T-helper 17 cell (primary cell): ENCODE measurements around the gene FGF18. TPM values are rescaled to one million over a fixed set of nuclear protein-coding genes. Genes with fewer than 3 reads are reported as not detected.
A peak's percentile ranks its signal among the peaks of the same experiment; 100 is the strongest.

ENCODE experiments used
- ATAC-seq: fragments of 150-1000 bp; cut with Tn5 transposase; 2 replicates; pipeline ENCODE4 v1.10.0; 2021; ENCODE audit warnings: mild to moderate bottlenecking, moderate library complexity
- DNase-seq, 3 donors: peaks; one replicate each; pipeline versions ENCODE4 v3.0.0 to v3.0.0-alpha.2; 2020 to 2021
- H3K9me3 ChIP-seq: one replicate; pipeline ENCODE4 v1.7.0; 2013; ENCODE audit warnings: low read length, mild to moderate bottlenecking; ENCODE audit not compliant: control insufficient read depth, poor library complexity, severe bottlenecking
- H3K27ac Mint-ChIP-seq: one replicate; pipeline ENCODE4 v1.8.0; 2022; ENCODE audit warnings: mild to moderate bottlenecking, moderate library complexity, mixed read lengths
- H3K27me3 Mint-ChIP-seq: one replicate; pipeline ENCODE4 v1.8.0; 2022; ENCODE audit warnings: mixed read lengths
- H3K36me3 Mint-ChIP-seq: one replicate; pipeline ENCODE4 v1.8.0; 2022; ENCODE audit warnings: low read depth, mixed read lengths
- H3K4me1 Mint-ChIP-seq: one replicate; pipeline ENCODE4 v1.8.0; 2022; ENCODE audit warnings: mild to moderate bottlenecking, mixed read lengths
- H3K4me3 Mint-ChIP-seq: one replicate; pipeline ENCODE4 v1.8.0; 2022; ENCODE audit warnings: mild to moderate bottlenecking, moderate library complexity, mixed read lengths
- total RNA-seq, 4 donors: library from RNA in 2 of 4; stranded (reverse) in 2 of 4; gene quantifications; one replicate each; pipeline ENCODE4 v1.2.3 and lab custom pipeline; 2022 to 2026

The FGF18 gene
- total RNA-seq, 2 donors from 2014 or later: 0.44 to 0.50 TPM

- no peak for DNase-seq
- no peak for ATAC-seq
- Mint-ChIP-seq H3K36me3 (no peaks in the 10 kb centered on the region), H3K27me3 (peaks cover 25% of the 10 kb centered on the region), H3K4me1 (no peaks in the 10 kb centered on the region), H3K27ac (no peak overlapping the region), H3K4me3 (no peak overlapping the region)
- no peaks in the 10 kb centered on the region for H3K9me3 ChIP-seq
Observed at GRCh38 chr5:171445644-171446516, 26.4 kb downstream of the FGF18 start.

- no peak for ATAC-seq
Observed at GRCh38 chr5:171447226-171447625, 27.8 kb downstream of the FGF18 start.

DNA sequence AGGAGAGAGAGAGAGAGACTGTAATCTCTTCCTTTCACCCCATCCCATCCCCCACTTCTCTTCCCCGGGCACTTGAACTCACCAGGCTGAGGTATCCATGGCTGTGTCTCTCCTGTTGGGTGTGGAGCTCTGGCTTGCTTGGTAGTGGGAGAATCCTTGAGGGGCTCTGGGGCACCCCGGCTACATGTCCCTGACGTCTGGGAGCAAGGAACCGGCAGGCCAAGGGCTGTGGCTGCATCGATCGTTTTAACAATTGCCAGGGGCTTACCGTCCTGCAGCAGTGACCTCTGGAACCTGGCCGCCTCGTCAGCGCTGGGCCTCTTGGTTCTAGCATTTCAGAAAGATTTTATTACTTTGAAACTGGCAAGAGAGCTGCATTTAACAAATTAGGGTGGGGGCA is 30.0 kb downstream of the FGF18 start:
- Mint-ChIP-seq H3K4me3 (no peak overlapping the region), H3K4me1 (peaks cover 5% of the 10 kb centered on the region), H3K36me3 (peaks cover 4% of the 10 kb centered on the region), H3K27ac (no peak overlapping the region), H3K27me3 (peaks cover 53% of the 10 kb centered on the region)
- DNase-seq (no peak), ATAC-seq (no peak)
- H3K9me3 ChIP-seq: no peaks in the 10 kb centered on the region

More at GRCh38 chr5:171447226-171447625, 27.8 kb downstream of the FGF18 start:
- no peak overlapping the region for H3K4me3 Mint-ChIP-seq
- peaks cover 5% of the 10 kb centered on the region for H3K4me1 Mint-ChIP-seq
- H3K9me3 ChIP-seq: no peaks in the 10 kb centered on the region
- no peak overlapping the region for H3K27ac Mint-ChIP-seq
- DNase-seq: no peak
- peaks cover 2% of the 10 kb centered on the region for H3K36me3 Mint-ChIP-seq
- H3K27me3 Mint-ChIP-seq: peaks cover 35% of the 10 kb centered on the region

DNA sequence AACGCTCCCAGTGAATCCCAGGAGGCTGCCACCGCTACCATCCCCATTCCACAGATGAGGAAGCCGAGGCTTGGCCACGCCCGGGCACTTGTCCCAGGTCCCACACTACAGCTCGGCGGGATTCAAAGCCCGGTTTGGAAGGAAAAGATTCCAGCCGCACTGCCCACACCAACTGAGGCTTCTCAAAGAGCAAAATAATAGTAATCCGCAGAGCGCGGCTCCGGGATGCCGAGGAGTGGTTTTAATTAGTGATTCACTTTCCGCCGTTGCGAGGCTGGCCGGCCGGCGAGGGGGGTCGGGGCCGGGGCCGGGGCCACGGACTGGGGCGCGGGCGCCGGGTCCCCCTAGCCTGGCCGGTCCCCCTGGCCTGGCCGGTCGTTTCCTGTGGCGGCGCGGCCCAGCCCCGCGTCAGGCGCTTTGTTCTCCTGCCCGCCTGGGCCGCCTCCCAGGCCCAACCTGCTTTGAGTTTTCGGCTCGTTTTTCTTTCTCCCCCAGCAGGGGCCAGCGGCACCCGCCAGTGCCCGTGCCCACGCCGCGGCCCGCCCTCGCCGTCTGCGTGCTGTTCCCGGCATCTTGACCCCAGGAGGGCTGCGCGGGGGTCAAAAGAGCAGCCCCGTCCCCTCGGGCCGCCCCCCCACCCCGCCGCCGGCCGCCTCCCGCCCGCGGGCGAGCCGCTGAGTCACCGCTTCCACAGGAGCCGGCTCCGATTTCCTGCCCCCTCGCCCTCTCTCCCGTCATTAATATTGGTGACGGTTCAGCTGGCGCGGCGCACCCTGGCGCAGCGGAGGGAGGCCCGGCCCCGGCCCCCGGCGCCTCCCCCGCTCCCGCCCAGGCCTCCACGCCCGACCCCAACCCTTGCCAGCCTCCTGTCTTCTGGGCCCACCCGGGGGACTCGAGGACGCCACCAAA is 31.2 kb downstream of the FGF18 start:
- H3K27me3 Mint-ChIP-seq: peaks cover 56% of the 10 kb centered on the region
- peak; percentile 27 for ATAC-seq
- H3K4me3 Mint-ChIP-seq: peak overlapping the region; percentile 84
- no peaks in the 10 kb centered on the region for H3K9me3 ChIP-seq
- DNase-seq: no peak
- H3K36me3 Mint-ChIP-seq: peaks cover 4% of the 10 kb centered on the region
- peaks cover 5% of the 10 kb centered on the region for H3K4me1 Mint-ChIP-seq
- no peak overlapping the region for H3K27ac Mint-ChIP-seq

DNA sequence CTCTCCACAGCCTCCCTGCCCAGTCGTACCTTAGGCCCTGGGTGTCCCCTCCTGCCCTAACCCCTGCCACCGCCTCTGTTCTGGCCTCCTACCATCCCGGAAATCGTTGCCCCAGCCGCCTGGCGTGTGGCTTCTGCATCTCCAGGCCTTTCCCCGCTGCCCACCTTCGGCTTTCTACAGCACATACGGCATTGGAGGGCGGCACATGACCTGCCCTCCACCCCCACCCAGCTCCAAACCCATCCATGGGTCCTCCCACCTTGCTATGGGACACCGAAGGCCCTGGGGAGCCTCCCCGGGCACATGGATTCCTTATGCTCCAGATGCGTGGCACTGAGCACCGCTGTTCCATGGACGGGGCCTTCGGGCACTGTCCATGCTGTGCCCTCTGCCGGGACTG is 32.0 kb downstream of the FGF18 start:
- no peak overlapping the region for H3K27ac Mint-ChIP-seq
- peaks cover 5% of the 10 kb centered on the region for H3K4me1 Mint-ChIP-seq
- H3K27me3 Mint-ChIP-seq: peaks cover 56% of the 10 kb centered on the region
- H3K9me3 ChIP-seq: no peaks in the 10 kb centered on the region
- H3K36me3 Mint-ChIP-seq: peaks cover 4% of the 10 kb centered on the region
- no peak for ATAC-seq
- peak overlapping the region; percentile 84 for H3K4me3 Mint-ChIP-seq
- DNase-seq: no peak

GRCh38 chr5:171453056-171453725 is 33.7 kb downstream of the FGF18 start:
- no peak for ATAC-seq
- H3K9me3 ChIP-seq: no peaks in the 10 kb centered on the region
- DNase-seq: no peak
- Mint-ChIP-seq H3K36me3 (peaks cover 6% of the 10 kb centered on the region), H3K27ac (no peak overlapping the region), H3K27me3 (peaks cover 53% of the 10 kb centered on the region), H3K4me3 (no peak overlapping the region), H3K4me1 (peaks cover 5% of the 10 kb centered on the region)

DNA sequence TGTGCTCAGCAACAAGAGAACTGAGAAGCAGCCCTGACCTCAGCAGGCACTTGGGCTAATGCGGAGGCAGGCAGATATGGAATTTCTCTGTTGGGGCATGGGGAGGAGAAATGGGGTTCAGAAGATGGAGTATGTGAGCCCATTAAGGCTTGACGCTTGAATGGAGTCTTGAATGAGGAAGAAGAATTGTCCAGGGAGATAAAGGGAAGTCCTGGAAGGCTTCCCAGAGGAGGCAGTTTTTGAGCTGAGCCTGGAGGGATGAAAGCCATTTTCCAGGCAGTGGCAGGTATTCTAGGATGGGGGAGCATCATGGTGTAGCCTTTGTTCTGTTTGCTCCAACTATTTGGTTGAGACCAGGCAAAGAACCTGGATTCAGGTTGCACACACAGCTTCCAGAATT is 34.5 kb downstream of the FGF18 start:
- H3K4me3 Mint-ChIP-seq: no peak overlapping the region
- peaks cover 45% of the 10 kb centered on the region for H3K27me3 Mint-ChIP-seq
- peaks cover 6% of the 10 kb centered on the region for H3K36me3 Mint-ChIP-seq
- peaks cover 5% of the 10 kb centered on the region for H3K4me1 Mint-ChIP-seq
- H3K9me3 ChIP-seq: no peaks in the 10 kb centered on the region
- no peak for DNase-seq
- no peak overlapping the region for H3K27ac Mint-ChIP-seq
- ATAC-seq: no peak

- ATAC-seq (no peak), DNase-seq (no peak)
- no peak overlapping the region for H3K4me3 Mint-ChIP-seq
- H3K27ac Mint-ChIP-seq: no peak overlapping the region
- H3K27me3 Mint-ChIP-seq: peaks cover 44% of the 10 kb centered on the region
- peaks cover 5% of the 10 kb centered on the region for H3K4me1 Mint-ChIP-seq
- no peaks in the 10 kb centered on the region for H3K9me3 ChIP-seq
- peaks cover 6% of the 10 kb centered on the region for H3K36me3 Mint-ChIP-seq
Observed at GRCh38 chr5:171454549-171454948, 35.1 kb downstream of the FGF18 start.

DNA sequence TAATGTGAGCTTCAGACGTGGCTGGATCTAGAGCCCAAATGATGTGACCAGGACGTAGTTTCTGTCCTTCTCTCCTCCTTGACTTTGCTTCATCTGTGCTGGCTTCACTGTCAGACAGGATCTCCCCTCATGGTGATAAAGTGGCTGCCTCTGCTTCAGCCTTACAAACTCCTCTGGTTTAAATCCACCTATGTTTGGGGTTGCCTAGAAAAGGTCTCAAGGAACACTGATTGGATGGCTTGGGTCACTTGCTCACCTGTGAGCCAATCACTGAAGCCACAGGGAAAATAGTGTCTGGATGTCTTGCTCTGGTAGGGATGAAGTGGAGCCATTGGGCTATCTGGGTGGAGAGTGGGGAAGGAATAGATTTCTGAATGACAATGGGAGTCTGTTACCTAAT is 36.1 kb downstream of the FGF18 start:
- H3K27me3 Mint-ChIP-seq: peaks cover 41% of the 10 kb centered on the region
- no peak for ATAC-seq
- no peak overlapping the region for H3K4me3 Mint-ChIP-seq
- DNase-seq: no peak
- H3K36me3 Mint-ChIP-seq: peaks cover 6% of the 10 kb centered on the region
- no peak overlapping the region for H3K27ac Mint-ChIP-seq
- H3K9me3 ChIP-seq: no peaks in the 10 kb centered on the region
- peaks cover 5% of the 10 kb centered on the region for H3K4me1 Mint-ChIP-seq

DNA sequence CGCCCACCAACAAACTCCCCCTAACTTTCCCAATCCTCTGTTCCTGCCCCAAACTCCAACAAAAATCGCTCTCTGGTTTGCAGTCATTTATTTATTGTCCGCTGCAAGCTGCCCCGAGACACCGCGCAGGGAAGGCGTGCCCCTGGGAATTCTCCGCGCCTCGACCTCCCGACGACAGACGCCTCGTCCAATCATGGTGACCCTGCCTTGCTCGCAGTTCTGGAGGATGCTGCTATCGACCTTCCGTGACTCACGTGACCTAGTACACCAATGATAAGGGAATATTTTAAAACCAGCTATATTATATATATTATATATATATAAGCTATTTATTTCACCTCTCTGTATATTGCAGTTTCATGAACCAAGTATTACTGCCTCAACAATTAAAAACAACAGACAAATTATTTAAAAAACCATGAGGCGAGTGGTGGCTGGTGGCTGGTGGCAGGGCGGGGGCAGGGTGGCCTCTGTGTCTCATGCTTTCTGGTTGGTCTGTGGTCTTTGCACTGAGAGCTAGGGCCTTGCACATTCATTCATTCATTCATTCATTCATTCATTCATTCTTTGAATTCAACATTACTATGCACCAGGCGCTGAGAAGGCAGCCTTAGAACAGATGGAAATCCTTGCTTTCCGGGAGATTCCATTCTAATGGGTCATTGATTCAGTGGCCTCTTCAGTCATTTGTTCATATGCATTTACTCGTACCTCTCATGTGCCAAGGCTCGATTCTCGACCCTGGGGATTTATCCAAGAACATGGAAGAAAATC is 37.9 kb downstream of the FGF18 start:
- peaks cover 29% of the 10 kb centered on the region for H3K27me3 Mint-ChIP-seq
- no peaks in the 10 kb centered on the region for H3K9me3 ChIP-seq
- H3K36me3 Mint-ChIP-seq: peaks cover 4% of the 10 kb centered on the region
- no peak overlapping the region for H3K27ac Mint-ChIP-seq
- ATAC-seq (no peak), DNase-seq (no peak)
- H3K4me3 Mint-ChIP-seq: no peak overlapping the region
- H3K4me1 Mint-ChIP-seq: no peaks in the 10 kb centered on the region

- peaks cover 2% of the 10 kb centered on the region for H3K36me3 Mint-ChIP-seq
- no peaks in the 10 kb centered on the region for H3K4me1 Mint-ChIP-seq
- H3K4me3 Mint-ChIP-seq: no peak overlapping the region
- no peaks in the 10 kb centered on the region for H3K9me3 ChIP-seq
- ATAC-seq (no peak), DNase-seq (no peak)
- peaks cover 32% of the 10 kb centered on the region for H3K27me3 Mint-ChIP-seq
- H3K27ac Mint-ChIP-seq: no peak overlapping the region
Observed at GRCh38 chr5:171459839-171460238, 40.4 kb downstream of the FGF18 start.

DNA sequence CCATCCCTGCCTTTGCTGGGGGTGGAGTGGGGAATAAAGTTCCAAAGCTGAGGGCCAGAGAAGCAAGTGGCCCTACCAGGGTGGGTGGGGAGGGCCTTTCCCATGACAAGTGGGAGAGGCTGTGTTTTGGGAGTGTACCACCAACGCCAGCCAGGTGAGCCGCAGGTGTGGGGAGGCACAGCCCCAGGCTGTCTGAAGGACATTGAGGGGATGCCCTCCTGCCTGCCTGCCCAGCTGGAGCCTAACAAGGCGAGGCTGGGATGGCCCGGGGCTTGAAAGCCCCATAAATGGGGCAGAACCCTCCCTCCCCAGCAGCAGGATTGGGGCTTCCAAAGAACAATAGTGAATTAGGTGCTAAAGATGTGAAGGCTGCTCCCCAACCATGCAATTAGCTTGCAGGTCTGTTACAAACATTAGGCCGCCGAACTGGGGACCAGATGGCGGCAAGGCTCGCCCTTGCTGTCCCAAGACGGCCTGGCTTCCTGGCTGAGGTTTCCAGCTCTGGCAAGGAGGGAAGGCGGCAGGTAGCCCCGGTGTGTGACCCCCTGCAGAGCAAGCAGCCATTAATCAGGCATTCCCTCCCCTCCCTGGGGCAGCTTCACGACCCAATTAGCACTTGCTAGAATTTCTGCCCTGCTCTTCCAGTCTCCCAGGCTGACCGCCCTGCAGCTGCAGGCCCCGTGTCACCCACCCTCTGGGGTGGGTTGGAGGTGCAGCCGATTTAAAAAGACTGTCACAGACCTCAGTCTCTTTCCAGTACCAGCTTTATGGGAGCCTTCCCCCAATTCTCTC is 42.9 kb downstream of the FGF18 start:
- Mint-ChIP-seq H3K27ac (no peak overlapping the region), H3K4me1 (no peaks in the 10 kb centered on the region), H3K4me3 (no peak overlapping the region), H3K27me3 (peaks cover 55% of the 10 kb centered on the region), H3K36me3 (no peaks in the 10 kb centered on the region)
- H3K9me3 ChIP-seq: no peaks in the 10 kb centered on the region
- ATAC-seq (no peak), DNase-seq (no peak)
